Measurements from ENCODE around the gene NUP58.
A peak's percentile ranks its signal among the peaks of the same experiment; 100 is the strongest.

The NUP58 gene

GRCh38 chr13:25301347-25302113 lies at the start of gene NUP58:
NUP58 (plus strand) TSS chr13:25301625; CDS start chr13:25301774, 149 bp downstream.
- DNase-seq (ENCODE audit: low spot score) = peak; percentile 95

GRCh38 chr13:25252225-25252624 lies 49.2 kb upstream of the NUP58 start:
- no peak for DNase-seq (ENCODE audit: low spot score)

- no peak for DNase-seq (ENCODE audit: low spot score)
Observed at GRCh38 chr13:25252752-25253151, 48.7 kb upstream of the NUP58 start.

- DNase-seq (ENCODE audit: low spot score) = no peak
Observed at GRCh38 chr13:25253702-25254101, 47.7 kb upstream of the NUP58 start.

DNA sequence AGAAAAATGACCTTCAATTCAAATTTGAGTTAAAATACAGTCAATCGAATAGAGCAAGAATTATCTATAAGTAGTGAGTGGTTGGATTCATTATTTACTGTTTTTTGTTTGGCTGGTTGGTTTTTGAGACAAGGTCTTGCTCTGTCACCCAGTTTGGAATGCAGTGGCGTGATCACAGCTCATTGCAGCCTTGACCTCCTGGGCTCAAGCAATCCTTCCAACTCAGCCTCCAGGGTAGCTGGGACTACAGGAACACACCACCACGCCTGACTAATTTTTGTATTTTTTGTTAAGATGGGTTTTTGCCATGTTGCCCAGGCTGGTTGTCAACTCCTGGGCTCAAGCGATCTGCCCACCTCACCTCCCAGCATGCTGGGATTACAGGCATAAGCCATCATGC lies 39.2 kb upstream of the NUP58 start:
- DNase-seq (ENCODE audit: low spot score) = no peak

DNA sequence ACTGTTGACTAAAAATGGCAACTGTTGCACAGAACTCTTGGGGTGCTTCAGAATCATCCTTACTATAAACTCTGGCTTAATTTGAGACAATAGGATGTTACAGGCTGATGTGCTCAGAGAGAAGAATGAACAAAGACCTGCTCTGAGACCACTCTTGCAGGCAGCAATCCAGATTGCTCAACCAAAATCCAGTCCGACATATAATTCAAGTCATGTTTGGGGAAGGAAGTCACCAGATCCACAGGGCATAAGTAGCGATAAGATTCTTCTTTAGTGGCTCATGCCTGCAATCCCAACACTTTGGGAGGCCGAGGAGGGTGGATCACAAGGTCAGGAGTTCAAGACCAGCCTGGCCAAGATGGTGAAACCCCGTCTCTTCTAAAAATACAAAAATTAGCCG lies 34.7 kb upstream of the NUP58 start:
- no peak for DNase-seq (ENCODE audit: low spot score)

GRCh38 chr13:25267715-25268114 lies 33.7 kb upstream of the NUP58 start:
- no peak for DNase-seq (ENCODE audit: low spot score)

DNA sequence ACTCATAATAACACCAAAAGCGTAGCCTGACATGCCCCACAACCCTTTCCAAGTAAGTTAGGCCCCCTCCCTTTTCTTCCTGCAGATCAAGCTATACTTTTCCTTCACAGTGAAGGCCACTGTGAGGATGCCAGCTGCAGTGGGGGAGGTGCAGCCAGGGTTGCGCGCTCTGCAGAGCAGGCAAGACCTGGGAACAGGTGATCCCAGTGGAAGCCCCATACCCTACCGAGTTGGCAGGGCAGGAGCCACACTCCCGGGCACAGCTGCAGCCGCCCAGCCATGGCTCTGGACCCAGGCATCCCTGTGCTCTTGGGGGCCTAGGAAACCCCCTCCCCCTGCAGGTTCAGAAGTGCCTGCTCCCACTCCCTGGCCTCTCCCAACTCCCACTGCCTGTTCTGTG lies 32.9 kb upstream of the NUP58 start:
- no peak for DNase-seq (ENCODE audit: low spot score)

- DNase-seq (ENCODE audit: low spot score) = no peak
Observed at GRCh38 chr13:25276748-25277147, 24.7 kb upstream of the NUP58 start.

- DNase-seq (ENCODE audit: low spot score) = no peak
Observed at GRCh38 chr13:25280396-25280795, 21.0 kb upstream of the NUP58 start.

- no peak for DNase-seq (ENCODE audit: low spot score)
Observed at GRCh38 chr13:25281193-25281934, 20.1 kb upstream of the NUP58 start.

GRCh38 chr13:25281935-25282332 lies 19.5 kb upstream of the NUP58 start:
- no peak for DNase-seq (ENCODE audit: low spot score)

DNA sequence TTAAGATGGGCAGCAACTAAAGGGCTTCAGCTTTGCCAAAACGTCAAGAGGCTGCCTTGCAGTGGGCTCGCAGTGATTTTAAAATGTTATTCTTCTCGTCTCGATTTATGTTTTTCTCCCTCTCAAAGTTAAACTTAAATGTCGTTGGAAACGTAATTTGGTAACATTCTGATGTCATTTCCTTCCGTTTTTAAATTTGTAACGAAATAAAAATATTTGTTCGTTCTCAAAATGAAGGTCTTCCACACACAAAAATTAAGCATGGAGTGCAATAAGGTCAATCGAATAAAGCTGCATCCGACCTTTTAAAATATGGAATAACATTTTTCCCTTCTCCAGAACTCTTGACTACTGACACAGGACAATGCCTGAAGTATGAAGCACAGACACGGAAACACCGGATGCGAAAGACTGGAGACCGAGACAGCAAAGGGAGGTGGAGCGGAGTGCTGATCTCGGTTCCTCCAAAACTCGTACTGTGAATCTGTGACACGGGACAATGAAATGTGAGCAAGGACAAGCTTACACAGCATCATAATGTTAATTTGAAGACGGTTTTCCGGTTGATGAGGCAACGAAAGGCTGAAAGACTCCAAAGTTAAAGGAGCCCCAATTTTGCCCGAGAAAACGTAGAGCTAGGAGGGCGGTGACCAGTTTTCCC lies 15.0 kb upstream of the NUP58 start:
- no peak for DNase-seq (ENCODE audit: low spot score)

- DNase-seq (ENCODE audit: low spot score) = peak; percentile 97
Observed at GRCh38 chr13:25286969-25287961, 14.2 kb upstream of the NUP58 start, which contains the start of gene MTMR6. MTMR6 (minus strand) TSS chr13:25287488; CDS start chr13:25287247, 241 bp downstream.

- DNase-seq (ENCODE audit: low spot score) = no peak
Observed at GRCh38 chr13:25288966-25289365, 12.5 kb upstream of the NUP58 start.

GRCh38 chr13:25291691-25292090 lies 9.7 kb upstream of the NUP58 start:
- DNase-seq (ENCODE audit: low spot score) = no peak

DNA sequence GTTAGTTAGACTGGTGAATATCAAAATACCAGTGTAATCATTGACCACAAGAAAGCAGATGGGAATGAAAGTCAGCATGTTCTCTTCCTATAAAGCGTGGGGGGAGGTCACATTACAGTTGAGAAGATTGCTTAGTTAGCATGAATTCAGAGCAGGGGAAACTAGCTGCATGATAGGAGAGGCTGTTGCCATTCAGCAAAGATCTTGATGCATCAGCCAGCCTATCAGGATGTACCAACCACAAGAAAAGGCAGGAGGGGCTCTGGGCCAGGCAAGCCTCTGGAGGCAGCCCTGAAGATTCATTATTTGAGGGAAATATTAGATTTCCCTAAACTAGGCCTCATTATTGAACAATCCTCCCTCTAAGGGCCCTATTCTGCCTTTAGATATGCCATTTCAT lies 9.1 kb upstream of the NUP58 start:
- no peak for DNase-seq (ENCODE audit: low spot score)

- no peak for DNase-seq (ENCODE audit: low spot score)
Observed at GRCh38 chr13:25295228-25295627, 6.2 kb upstream of the NUP58 start.

DNA sequence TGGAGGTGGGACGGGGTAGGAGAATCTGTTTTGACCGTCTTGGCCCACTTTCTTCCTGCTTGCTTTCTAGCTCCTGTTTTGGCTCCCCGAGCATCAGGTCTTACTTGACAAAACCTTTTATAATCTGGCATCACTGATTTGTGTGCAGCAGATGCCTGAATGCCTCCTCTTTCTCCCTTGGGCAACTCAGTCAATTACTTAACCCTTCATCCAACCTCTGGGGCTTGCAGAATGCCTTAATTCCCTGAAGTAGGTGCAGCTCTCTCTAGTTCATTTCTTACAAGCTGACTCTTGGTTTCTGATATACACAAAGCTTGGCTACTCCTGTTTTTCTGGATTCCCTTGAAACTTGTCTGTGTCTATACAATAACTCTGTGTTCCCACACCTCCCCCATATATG lies 5.7 kb upstream of the NUP58 start:
- DNase-seq (ENCODE audit: low spot score) = no peak

DNA sequence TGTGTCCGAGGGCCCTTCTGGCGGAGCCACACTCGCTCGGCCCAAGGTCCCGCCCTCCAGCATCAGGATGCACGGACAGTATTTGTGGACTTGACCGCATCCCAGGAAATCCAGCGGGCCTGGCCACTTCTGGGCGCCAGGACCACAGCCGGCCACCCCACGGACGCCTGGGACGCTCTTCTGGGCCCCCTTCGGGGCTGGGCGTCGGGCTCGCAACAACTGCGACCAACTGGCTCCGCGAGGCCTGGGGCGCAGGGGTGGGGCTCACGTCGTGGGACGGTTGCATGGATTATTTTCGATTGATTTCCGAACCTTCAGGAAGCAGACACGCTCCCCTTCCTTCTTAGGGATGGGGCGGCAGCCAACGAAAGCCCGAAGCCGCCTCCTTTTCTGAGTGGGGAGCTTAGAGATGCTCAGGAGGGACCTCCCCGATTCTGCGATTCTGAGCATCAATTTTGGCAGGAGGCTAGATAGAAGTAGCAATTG lies 521 bp upstream of the NUP58 start:
- peak; percentile 72 for DNase-seq (ENCODE audit: low spot score)

DNA sequence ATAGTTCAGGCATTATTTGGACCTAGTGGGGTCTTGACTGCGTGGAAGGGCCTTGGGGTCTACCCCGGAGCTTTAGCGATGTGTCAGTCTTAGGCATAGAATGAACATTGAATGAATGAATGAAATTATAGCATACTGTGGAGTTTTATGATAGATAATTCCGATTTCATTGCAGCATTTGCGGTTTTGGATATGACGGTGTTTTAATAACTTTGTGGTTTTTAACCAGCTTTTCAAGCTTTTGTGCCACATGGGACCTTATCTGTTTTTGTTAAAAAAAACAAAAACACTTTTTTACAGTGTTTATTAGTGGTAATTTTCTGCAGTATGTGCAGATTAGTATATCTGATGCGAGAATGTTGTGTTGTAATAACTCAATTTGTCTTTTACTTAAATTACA lies 696 bp downstream of the NUP58 start:
- no peak for DNase-seq (ENCODE audit: low spot score)
